ENCODE data around the gene HNRNPC.
"Not testable (repeated sequence)": the region's sequence is repeated elsewhere in the genome, so short reads cannot be mapped to it uniquely, and the experiment has no call there.

HNRNPC gene

DNA sequence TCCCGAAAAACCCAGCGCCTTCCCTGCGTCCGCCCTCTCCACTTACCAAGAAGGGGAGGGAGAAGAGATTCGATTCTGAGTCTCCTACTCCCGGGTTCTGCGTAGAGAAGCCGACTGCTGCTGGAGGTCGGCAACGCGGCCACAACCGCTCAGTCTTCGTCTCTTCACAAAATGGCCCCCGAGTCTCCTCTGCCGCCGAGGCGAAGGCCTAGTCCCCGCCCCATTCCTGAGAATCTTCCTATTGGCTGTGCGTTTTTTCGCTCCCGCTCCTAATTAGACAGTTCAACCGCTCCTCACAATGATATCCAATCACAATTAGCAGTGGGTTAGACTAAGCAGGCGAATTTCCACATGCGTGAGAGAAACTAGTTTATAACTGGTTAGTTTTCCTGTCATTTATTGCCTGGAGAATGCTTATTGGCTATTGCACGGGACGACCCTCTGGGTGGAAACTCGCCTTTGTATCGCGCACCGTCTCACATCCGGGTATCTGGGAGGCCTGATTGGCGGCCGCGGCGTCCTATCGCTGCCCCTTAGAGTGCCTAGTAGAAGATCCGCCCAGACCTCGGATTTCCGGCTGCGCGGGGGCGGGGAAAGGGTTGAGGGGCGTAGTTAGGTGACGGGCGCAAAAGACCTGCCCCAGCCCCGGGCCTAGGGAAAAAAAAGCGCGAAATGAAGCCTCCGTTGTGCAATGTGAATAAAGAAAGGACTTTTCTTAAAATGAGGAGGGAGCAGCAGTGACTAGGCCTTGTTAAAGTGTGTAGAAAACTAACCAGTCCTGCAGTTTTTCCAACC, at the start of gene HNRNPC:
TSS of gene HNRNPC (minus strand) at position 191 of the 795 bp plus-strand sequence. CDS start 35,249 bp downstream, outside the sequence.
- Histone ChIP-seq H3K9ac (ENCODE audit: low read length) (peak within 1 kb of the TSS; percentile 99), H3K27me3 (replicated peaks; ENCODE audit: control insufficient read depth, insufficient read depth, low read length) (no peaks in the 10 kb centered on the region), H3K4me3 (ENCODE audit: low read length) (peak within 1 kb of the TSS; percentile 97), H3K36me3 (ENCODE audit: control insufficient read depth, insufficient read depth, low read length, severe bottlenecking) (peaks cover 33% of the 10 kb centered on the region), H3K9me3 (ENCODE audit: control insufficient read depth, low read length) (no peaks in the 10 kb centered on the region), H3K4me1 (ENCODE audit: control insufficient read depth, insufficient read depth, low read length) (peaks cover 31% of the 10 kb centered on the region)
- DNase-seq (ENCODE audit: low read depth) = peak; percentile 100

DNA sequence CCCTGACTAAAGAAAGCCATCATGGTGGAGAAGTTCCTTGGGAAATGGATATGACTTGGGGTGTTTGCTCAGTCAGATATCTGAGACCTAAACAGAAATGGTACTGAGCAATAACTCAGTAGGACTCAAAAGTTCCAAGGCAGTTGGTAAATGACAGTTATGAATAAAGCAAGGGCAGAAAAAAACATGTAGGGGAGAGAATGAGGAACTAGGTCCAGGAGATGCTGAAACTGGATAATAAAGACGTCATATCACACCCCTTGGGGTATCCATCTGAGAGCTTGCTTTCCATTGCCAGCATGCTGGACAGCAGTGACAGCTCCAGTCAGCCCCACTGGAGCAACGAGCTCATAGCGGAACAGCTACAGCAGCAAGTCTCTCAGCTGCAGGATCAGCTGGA, 48.2 kb upstream of the HNRNPC start:
- no peaks in the 10 kb centered on the region for H3K36me3 ChIP-seq (ENCODE audit: control insufficient read depth, insufficient read depth, low read length, severe bottlenecking)
- no peaks in the 10 kb centered on the region for H3K9me3 ChIP-seq (ENCODE audit: control insufficient read depth, low read length)
- no peak overlapping the region for H3K4me3 ChIP-seq (ENCODE audit: low read length)
- H3K27me3 ChIP-seq (replicated peaks; ENCODE audit: control insufficient read depth, insufficient read depth, low read length) = peaks cover 12% of the 10 kb centered on the region
- no peaks in the 10 kb centered on the region for H3K4me1 ChIP-seq (ENCODE audit: control insufficient read depth, insufficient read depth, low read length)
- no peak for DNase-seq (ENCODE audit: low read depth)
- no peak overlapping the region for H3K9ac ChIP-seq (ENCODE audit: low read length)

DNA sequence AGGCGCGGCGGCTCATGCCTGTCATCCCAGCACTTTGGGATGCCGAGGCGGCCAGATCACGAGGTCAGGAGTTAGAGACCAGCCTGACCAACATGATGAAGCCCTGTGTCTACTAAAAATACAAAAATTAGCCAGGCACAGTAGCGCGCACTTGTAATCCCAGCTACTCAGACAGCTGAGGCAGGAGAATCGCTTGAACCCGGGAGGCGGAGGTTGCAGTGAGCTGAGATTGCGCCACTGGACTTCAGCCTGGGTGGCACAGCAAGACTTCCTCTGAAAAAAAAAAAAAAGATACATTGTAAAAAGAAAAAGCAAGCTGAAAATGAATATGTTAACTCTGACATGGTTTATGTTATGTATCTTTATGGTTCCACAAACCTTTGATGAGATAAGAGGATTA, 44.3 kb upstream of the HNRNPC start:
- H3K27me3 ChIP-seq (replicated peaks; ENCODE audit: control insufficient read depth, insufficient read depth, low read length) = peaks cover 14% of the 10 kb centered on the region
- DNase-seq (ENCODE audit: low read depth) = no peak
- H3K9me3 ChIP-seq (ENCODE audit: control insufficient read depth, low read length) = no peaks in the 10 kb centered on the region
- no peak overlapping the region for H3K9ac ChIP-seq (ENCODE audit: low read length)
- no peaks in the 10 kb centered on the region for H3K36me3 ChIP-seq (ENCODE audit: control insufficient read depth, insufficient read depth, low read length, severe bottlenecking)
- peaks cover under 1% of the 10 kb centered on the region for H3K4me1 ChIP-seq (ENCODE audit: control insufficient read depth, insufficient read depth, low read length)
- no peak overlapping the region for H3K4me3 ChIP-seq (ENCODE audit: low read length)

DNA sequence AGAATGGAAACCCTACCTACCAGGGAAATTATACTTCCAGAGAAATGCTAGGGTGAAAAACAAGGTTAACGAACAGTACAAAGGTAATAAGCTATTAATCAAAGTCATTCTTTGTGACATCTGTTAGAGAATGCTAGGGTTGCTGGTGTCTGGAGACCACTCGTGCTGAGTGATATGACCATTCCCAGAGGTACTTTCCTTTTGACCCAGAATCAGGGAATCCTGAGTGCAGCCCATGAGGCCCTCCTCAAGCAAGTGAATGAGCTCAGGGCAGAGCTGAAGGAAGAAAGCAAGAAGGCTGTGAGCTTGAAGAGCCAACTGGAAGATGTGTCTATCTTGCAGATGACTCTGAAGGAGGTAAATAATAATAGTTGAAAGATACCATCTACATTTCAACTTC, 42.4 kb upstream of the HNRNPC start:
- Histone ChIP-seq H3K4me1 (ENCODE audit: control insufficient read depth, insufficient read depth, low read length) (peaks cover 5% of the 10 kb centered on the region), H3K36me3 (ENCODE audit: control insufficient read depth, insufficient read depth, low read length, severe bottlenecking) (no peaks in the 10 kb centered on the region), H3K4me3 (ENCODE audit: low read length) (no peak overlapping the region), H3K9me3 (ENCODE audit: control insufficient read depth, low read length) (no peaks in the 10 kb centered on the region), H3K9ac (ENCODE audit: low read length) (no peak overlapping the region), H3K27me3 (replicated peaks; ENCODE audit: control insufficient read depth, insufficient read depth, low read length) (peaks cover 12% of the 10 kb centered on the region)
- DNase-seq (ENCODE audit: low read depth) = no peak

DNA sequence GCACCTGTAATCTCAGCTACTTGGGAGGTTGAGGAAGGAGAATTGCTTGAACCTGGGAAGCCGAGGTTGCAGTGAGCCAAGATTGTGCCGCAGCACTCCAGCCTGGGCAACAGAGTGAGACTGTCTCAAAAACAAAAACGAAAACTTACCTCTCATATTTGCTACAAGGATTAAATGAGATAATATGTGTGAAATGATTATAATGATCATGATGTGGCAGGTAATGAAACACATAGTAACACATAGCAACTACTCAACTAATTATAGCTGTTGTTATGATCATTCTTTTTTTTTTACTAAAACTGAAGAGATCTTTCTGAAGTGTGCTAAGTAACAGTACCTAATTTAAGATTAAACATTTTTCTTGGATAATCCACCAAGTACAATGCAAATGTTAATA, 40.7 kb upstream of the HNRNPC start:
- H3K9ac ChIP-seq (ENCODE audit: low read length) = no peak overlapping the region
- DNase-seq (ENCODE audit: low read depth) = no peak
- peaks cover 12% of the 10 kb centered on the region for H3K27me3 ChIP-seq (replicated peaks; ENCODE audit: control insufficient read depth, insufficient read depth, low read length)
- peaks cover 5% of the 10 kb centered on the region for H3K4me1 ChIP-seq (ENCODE audit: control insufficient read depth, insufficient read depth, low read length)
- H3K9me3 ChIP-seq (ENCODE audit: control insufficient read depth, low read length) = no peaks in the 10 kb centered on the region
- H3K4me3 ChIP-seq (ENCODE audit: low read length) = no peak overlapping the region
- H3K36me3 ChIP-seq (ENCODE audit: control insufficient read depth, insufficient read depth, low read length, severe bottlenecking) = no peaks in the 10 kb centered on the region

DNA sequence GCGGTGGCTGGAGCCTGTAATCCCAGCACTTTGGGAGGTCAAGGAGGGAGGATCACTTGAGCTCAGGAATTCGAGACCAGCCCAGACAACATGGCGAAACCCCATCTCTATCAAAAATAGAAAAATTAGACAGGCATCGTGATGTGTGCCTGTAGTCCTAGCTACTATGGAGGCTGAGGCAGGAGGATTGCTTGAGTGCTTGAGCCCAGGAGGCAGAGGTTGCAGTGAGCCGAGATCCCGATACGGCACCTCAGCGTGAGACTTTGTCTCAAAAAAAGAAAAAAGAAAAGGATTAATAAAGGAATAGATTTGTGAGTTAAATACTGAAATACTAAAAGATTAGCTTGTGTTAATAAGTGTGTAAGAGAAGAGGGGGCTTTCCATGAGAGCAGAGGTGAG, 40.0 kb upstream of the HNRNPC start:
- DNase-seq (ENCODE audit: low read depth) = no peak
- peak overlapping the region; percentile 75 for H3K4me3 ChIP-seq (ENCODE audit: low read length)
- H3K4me1 ChIP-seq (ENCODE audit: control insufficient read depth, insufficient read depth, low read length) = peaks cover 5% of the 10 kb centered on the region
- H3K27me3 ChIP-seq (replicated peaks; ENCODE audit: control insufficient read depth, insufficient read depth, low read length) = peaks cover 12% of the 10 kb centered on the region
- H3K9me3 ChIP-seq (ENCODE audit: control insufficient read depth, low read length) = no peaks in the 10 kb centered on the region
- H3K36me3 ChIP-seq (ENCODE audit: control insufficient read depth, insufficient read depth, low read length, severe bottlenecking) = no peaks in the 10 kb centered on the region
- H3K9ac ChIP-seq (ENCODE audit: low read length) = no peak overlapping the region

DNA sequence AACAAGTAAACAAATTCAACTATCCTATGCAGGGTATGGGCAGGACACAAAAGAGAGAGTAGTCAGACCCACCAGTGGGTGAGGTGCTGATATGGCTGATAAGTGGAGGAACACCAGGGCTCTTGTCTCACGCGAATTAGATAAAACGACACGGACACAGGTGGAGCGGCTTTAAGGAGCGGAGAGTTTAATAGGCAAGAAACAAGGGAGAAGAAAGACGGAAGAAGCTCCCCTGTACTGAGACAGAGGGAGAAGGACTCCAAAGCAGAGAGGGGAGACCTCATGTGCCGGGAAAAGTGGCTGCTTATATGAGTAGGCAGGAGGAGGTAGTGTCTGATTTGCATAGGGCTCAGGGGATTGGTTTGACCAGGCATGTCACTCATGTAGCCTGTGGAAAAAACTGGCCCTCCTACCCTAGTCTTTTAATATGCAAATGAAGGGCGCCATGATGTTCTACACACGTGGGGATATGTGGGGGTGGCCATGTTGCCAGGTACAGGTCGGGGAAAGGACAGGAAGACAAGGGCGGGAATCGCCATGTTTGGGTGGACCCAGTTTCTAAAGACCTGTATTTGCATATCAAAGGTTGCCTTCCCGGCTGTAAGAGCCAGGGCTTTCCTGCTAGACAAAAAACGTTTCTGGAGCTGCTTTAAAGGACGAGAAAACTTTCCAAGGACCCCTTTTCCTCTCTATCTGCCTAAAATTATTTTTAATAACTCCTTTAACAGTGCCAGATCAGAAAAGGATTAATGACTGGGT, 39.4 kb upstream of the HNRNPC start:
- peaks cover 12% of the 10 kb centered on the region for H3K27me3 ChIP-seq (replicated peaks; ENCODE audit: control insufficient read depth, insufficient read depth, low read length)
- no peaks in the 10 kb centered on the region for H3K9me3 ChIP-seq (ENCODE audit: control insufficient read depth, low read length)
- H3K9ac ChIP-seq (ENCODE audit: low read length) = peak overlapping the region; percentile 11
- peaks cover 5% of the 10 kb centered on the region for H3K4me1 ChIP-seq (ENCODE audit: control insufficient read depth, insufficient read depth, low read length)
- DNase-seq (ENCODE audit: low read depth) = peak; percentile 56
- no peaks in the 10 kb centered on the region for H3K36me3 ChIP-seq (ENCODE audit: control insufficient read depth, insufficient read depth, low read length, severe bottlenecking)
- H3K4me3 ChIP-seq (ENCODE audit: low read length) = peak overlapping the region; percentile 75

DNA sequence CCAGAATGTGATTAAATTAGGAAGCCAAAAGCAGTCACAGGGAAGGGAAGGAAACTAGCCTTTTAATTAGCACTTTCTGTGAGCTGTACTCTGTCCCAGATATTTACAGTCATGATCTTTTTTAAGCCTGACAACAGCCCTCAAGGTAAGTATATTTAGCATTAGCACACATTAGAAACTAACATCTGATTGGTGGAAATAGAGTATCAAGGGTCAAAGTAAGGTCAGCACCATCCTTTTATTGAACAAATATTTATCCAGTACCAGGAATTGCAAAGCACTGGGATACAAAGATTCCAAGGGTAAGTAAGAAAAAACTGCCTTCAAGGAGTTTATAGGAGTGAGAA, 38.9 kb upstream of the HNRNPC start:
- H3K4me3 ChIP-seq (ENCODE audit: low read length) = peak overlapping the region; percentile 75
- no peaks in the 10 kb centered on the region for H3K9me3 ChIP-seq (ENCODE audit: control insufficient read depth, low read length)
- peaks cover 12% of the 10 kb centered on the region for H3K27me3 ChIP-seq (replicated peaks; ENCODE audit: control insufficient read depth, insufficient read depth, low read length)
- DNase-seq (ENCODE audit: low read depth) = no peak
- no peaks in the 10 kb centered on the region for H3K36me3 ChIP-seq (ENCODE audit: control insufficient read depth, insufficient read depth, low read length, severe bottlenecking)
- H3K4me1 ChIP-seq (ENCODE audit: control insufficient read depth, insufficient read depth, low read length) = peaks cover 5% of the 10 kb centered on the region
- H3K9ac ChIP-seq (ENCODE audit: low read length) = no peak overlapping the region

DNA sequence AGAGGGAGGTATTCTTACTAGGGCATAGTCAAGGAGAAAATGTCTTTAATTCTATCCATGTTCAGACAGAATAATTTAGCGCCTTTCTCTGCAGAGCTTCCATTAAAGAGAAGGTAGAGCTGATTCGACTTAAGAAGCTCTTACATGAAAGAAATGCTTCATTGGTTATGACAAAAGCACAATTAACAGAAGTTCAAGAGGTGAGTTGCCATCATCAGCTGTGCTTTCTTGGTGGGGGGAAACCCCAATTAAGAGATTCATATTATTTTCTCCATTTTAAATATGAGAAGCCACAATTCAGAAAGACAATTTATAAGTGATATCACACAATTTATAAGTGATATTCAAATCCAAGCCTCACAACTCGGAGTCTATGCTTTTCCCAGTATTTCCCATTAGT, 38.4 kb upstream of the HNRNPC start:
- H3K36me3 ChIP-seq (ENCODE audit: control insufficient read depth, insufficient read depth, low read length, severe bottlenecking) = no peaks in the 10 kb centered on the region
- H3K4me1 ChIP-seq (ENCODE audit: control insufficient read depth, insufficient read depth, low read length) = peaks cover 5% of the 10 kb centered on the region
- H3K4me3 ChIP-seq (ENCODE audit: low read length) = no peak overlapping the region
- peaks cover 12% of the 10 kb centered on the region for H3K27me3 ChIP-seq (replicated peaks; ENCODE audit: control insufficient read depth, insufficient read depth, low read length)
- H3K9ac ChIP-seq (ENCODE audit: low read length) = no peak overlapping the region
- no peaks in the 10 kb centered on the region for H3K9me3 ChIP-seq (ENCODE audit: control insufficient read depth, low read length)
- DNase-seq (ENCODE audit: low read depth) = no peak

DNA sequence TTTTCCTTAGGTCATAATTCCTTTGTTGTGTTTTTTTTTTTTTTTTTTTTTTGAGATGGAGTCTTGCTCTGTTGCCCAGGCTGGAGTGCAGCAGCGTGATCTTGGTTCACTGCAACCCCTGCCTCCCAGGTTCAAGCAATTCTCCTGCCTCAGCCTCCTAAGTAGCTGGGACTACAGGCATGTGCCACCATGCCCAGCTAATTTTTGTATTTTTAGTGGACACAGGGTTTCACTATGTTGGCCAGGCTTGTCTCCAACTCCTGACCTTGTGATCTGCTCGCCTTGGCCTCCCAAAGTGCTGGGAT, 33.5 kb upstream of the HNRNPC start:
- not testable (repeated sequence) for DNase-seq (ENCODE audit: low read depth); H3K4me1 ChIP-seq (ENCODE audit: control insufficient read depth, insufficient read depth, low read length); H3K4me3 ChIP-seq (ENCODE audit: low read length); H3K36me3 ChIP-seq (ENCODE audit: control insufficient read depth, insufficient read depth, low read length, severe bottlenecking); H3K9ac ChIP-seq (ENCODE audit: low read length); H3K9me3 ChIP-seq (ENCODE audit: control insufficient read depth, low read length)
- H3K27me3 ChIP-seq (replicated peaks; ENCODE audit: control insufficient read depth, insufficient read depth, low read length) = peaks cover 11% of the 10 kb centered on the region

DNA sequence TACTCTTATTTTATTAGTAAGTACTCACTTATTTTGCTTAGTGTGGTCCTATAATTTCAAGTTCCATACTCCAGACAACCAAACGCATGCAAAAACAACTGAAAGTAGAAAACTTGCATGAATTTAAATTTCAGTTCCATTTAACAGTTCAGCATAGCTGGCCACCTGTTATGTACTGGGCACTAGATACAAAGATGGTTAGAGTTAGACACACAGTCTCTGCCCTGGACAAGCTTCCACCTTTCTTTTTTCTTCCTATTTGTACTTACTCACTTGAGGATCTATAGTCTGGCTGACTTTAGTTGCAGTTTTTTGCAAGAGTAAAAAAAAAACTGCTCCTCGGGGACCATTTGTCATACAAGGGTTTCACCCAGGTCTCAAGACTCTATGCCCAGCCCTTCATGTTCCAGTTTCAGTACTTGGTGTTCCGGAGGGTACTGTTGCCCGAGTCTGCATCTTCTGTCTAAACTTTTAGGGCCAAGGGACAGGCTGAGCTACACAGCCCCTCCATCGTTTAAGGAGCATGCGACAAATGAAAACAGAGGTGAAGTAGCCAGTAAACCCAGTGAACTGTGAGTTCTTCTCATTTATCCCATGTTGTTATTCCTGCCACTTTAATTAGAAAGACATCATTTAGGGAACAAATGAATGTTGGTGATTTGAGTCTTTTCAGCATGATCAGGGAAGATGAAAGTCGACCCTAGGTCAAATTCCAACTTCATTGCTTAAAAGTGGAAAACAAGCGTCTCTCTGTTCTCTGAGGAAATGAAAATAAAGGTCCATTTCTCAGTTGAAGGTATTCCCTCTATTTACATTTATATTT, 33.0 kb upstream of the HNRNPC start:
- H3K4me3 ChIP-seq (ENCODE audit: low read length) = no peak overlapping the region
- H3K27me3 ChIP-seq (replicated peaks; ENCODE audit: control insufficient read depth, insufficient read depth, low read length) = peaks cover 7% of the 10 kb centered on the region
- no peak for DNase-seq (ENCODE audit: low read depth)
- no peaks in the 10 kb centered on the region for H3K36me3 ChIP-seq (ENCODE audit: control insufficient read depth, insufficient read depth, low read length, severe bottlenecking)
- no peaks in the 10 kb centered on the region for H3K9me3 ChIP-seq (ENCODE audit: control insufficient read depth, low read length)
- H3K4me1 ChIP-seq (ENCODE audit: control insufficient read depth, insufficient read depth, low read length) = peaks cover 3% of the 10 kb centered on the region
- no peak overlapping the region for H3K9ac ChIP-seq (ENCODE audit: low read length)

Data from adipocyte (in vitro differentiated cells).